ENCODE data around the gene ARHGEF26.

The ARHGEF26 gene

GRCh38 chr3:154113609-154114008 is 7.6 kb upstream of the ARHGEF26 start:
- Histone ChIP-seq H3K4me3 (no peak overlapping the region), H3K27ac (no peak overlapping the region)

GRCh38 chr3:154115332-154115731 is 5.9 kb upstream of the ARHGEF26 start:
- Histone ChIP-seq H3K4me3 (no peak overlapping the region), H3K27ac (no peak overlapping the region)

- Histone ChIP-seq H3K27ac (no peak overlapping the region), H3K4me3 (no peak overlapping the region)
These were observed 1.2 kb upstream of the ARHGEF26 start for GRCh38 chr3:154119951-154120350.

- Histone ChIP-seq H3K4me3 (peak overlapping the region; percentile 43 to 78 (median 65)), H3K27ac (peak overlapping the region in 14 of 21 experiments; percentile 6 to 83 (median 72))
These were observed 736 bp downstream of the ARHGEF26 start for GRCh38 chr3:154121701-154122551.

- peak overlapping the region in 10 of 21 experiments; percentile 40 to 83 (median 74) for H3K27ac ChIP-seq
- peak overlapping the region; percentile 43 to 78 (median 65) for H3K4me3 ChIP-seq
These were observed 1.3 kb downstream of the ARHGEF26 start for GRCh38 chr3:154122552-154122911.

GRCh38 chr3:154122912-154123559 is 1.8 kb downstream of the ARHGEF26 start:
- H3K4me3 ChIP-seq = peak overlapping the region; percentile 43 to 78 (median 65)
- H3K27ac ChIP-seq = peak overlapping the region in 9 of 21 experiments; percentile 65 to 83 (median 74)

GRCh38 chr3:154123906-154124305 is 2.7 kb downstream of the ARHGEF26 start:
- no peak overlapping the region for H3K4me3 ChIP-seq
- peak overlapping the region in 1 of 21 experiments; percentile 7 for H3K27ac ChIP-seq

GRCh38 chr3:154125378-154126030 is 4.3 kb downstream of the ARHGEF26 start:
- Histone ChIP-seq H3K27ac (no peak overlapping the region), H3K4me3 (no peak overlapping the region)

- H3K27ac ChIP-seq = no peak overlapping the region
- no peak overlapping the region for H3K4me3 ChIP-seq
These were observed 5.5 kb downstream of the ARHGEF26 start for GRCh38 chr3:154126651-154127050.

GRCh38 chr3:154129625-154130024 is 8.4 kb downstream of the ARHGEF26 start:
- H3K4me3 ChIP-seq = no peak overlapping the region
- H3K27ac ChIP-seq = peak overlapping the region in 4 of 21 experiments; percentile 7 to 71 (median 42)

- Histone ChIP-seq H3K27ac (peak overlapping the region in 5 of 21 experiments; percentile 29 to 71 (median 59)), H3K4me3 (no peak overlapping the region)
These were observed 9.3 kb downstream of the ARHGEF26 start for GRCh38 chr3:154130540-154130939.

GRCh38 chr3:154131830-154132229 is 10.6 kb downstream of the ARHGEF26 start:
- H3K4me3 ChIP-seq = no peak overlapping the region
- peak overlapping the region in 6 of 21 experiments; percentile 12 to 71 (median 57) for H3K27ac ChIP-seq

GRCh38 chr3:154132777-154133375 is 11.7 kb downstream of the ARHGEF26 start:
- Histone ChIP-seq H3K4me3 (no peak overlapping the region), H3K27ac (no peak overlapping the region)

GRCh38 chr3:154135511-154136173 is 14.5 kb downstream of the ARHGEF26 start:
- no peak overlapping the region for H3K4me3 ChIP-seq
- H3K27ac ChIP-seq = peak overlapping the region in 1 of 21 experiments; percentile 35

GRCh38 chr3:154137036-154137435 is 15.8 kb downstream of the ARHGEF26 start:
- H3K27ac ChIP-seq = no peak overlapping the region

GRCh38 chr3:154139996-154140436 is 18.8 kb downstream of the ARHGEF26 start:
- Histone ChIP-seq H3K4me3 (no peak overlapping the region), H3K27ac (no peak overlapping the region)

More at GRCh38 chr3:154137036-154137435, 15.8 kb downstream of the ARHGEF26 start:
- no peak overlapping the region for H3K4me3 ChIP-seq

GRCh38 chr3:154142608-154143007 is 21.4 kb downstream of the ARHGEF26 start:
- Histone ChIP-seq H3K27ac (no peak overlapping the region), H3K4me3 (no peak overlapping the region)

- Histone ChIP-seq H3K27ac (no peak overlapping the region), H3K4me3 (no peak overlapping the region)
These were observed 22.7 kb downstream of the ARHGEF26 start for GRCh38 chr3:154143873-154144272.

GRCh38 chr3:154144825-154145465 is 23.8 kb downstream of the ARHGEF26 start:
- no peak overlapping the region for H3K4me3 ChIP-seq
- no peak overlapping the region for H3K27ac ChIP-seq

Data from skin epidermis (tissue), 12 donors.